HEK293 (cell line): Measurements from ENCODE around the gene TOM1L2.

ENCODE experiments used
- BCL6B ChIP-seq: fragments of 450-650 bp; formaldehyde crosslinking; IDR thresholded peaks from 2 replicates; pipeline ENCODE4 v1.5.1; 2017; ENCODE audit warnings: missing biosample characterization, missing genetic modification characterization
- CTCF ChIP-seq: fragments of 450-650 bp; formaldehyde crosslinking; IDR thresholded peaks from 2 replicates; pipeline ENCODE4 v1.5.1; 2016; ENCODE audit warnings: missing biosample characterization, missing genetic modification characterization
- PRDM1 ChIP-seq: fragments of 450-650 bp; formaldehyde crosslinking; IDR thresholded peaks from 2 replicates; pipeline ENCODE4; 2016; ENCODE audit warnings: missing biosample characterization, missing genetic modification characterization
- TCF7L2 ChIP-seq: IDR thresholded peaks from 2 replicates; pipeline ENCODE4 v1.6.1; 2011; ENCODE audit warnings: low read depth, mild to moderate bottlenecking, inconsistent platforms, low read length, moderate library complexity, borderline replicate concordance
- ZNF404 ChIP-seq: fragments of 450-650 bp; formaldehyde crosslinking; IDR thresholded peaks from 2 replicates; pipeline ENCODE4 v1.5.1; 2017; ENCODE audit warnings: missing biosample characterization, missing genetic modification characterization
- ZNF423 ChIP-seq: fragments of 450-650 bp; formaldehyde crosslinking; IDR thresholded peaks from 2 replicates; pipeline ENCODE4 v1.5.1; 2016; ENCODE audit warnings: missing biosample characterization, missing genetic modification characterization
- ZNF473 ChIP-seq: fragments of 450-650 bp; formaldehyde crosslinking; IDR thresholded peaks from 2 replicates; pipeline ENCODE4 v1.5.1; 2017; ENCODE audit warnings: missing biosample characterization, missing genetic modification characterization
- ZNF518A ChIP-seq: fragments of 450-650 bp; formaldehyde crosslinking; conservative IDR thresholded peaks from 2 replicates; pipeline ENCODE4 v1.5.1; 2016; ENCODE audit warnings: low read depth, missing biosample characterization, missing genetic modification characterization
- ZNF561 ChIP-seq: fragments of 450-650 bp; IDR thresholded peaks from 2 replicates; pipeline ENCODE4 v1.5.1; 2018; ENCODE audit warnings: missing biosample characterization, missing genetic modification characterization, borderline replicate concordance
- ZNF624 ChIP-seq: fragments of 450-650 bp; formaldehyde crosslinking; IDR thresholded peaks from 2 replicates; pipeline ENCODE4 v1.5.1; 2017; ENCODE audit warnings: missing biosample characterization, missing genetic modification characterization
- ZNF645 ChIP-seq: fragments of 450-650 bp; formaldehyde crosslinking; IDR thresholded peaks from 2 replicates; pipeline ENCODE4; 2016; ENCODE audit warnings: missing biosample characterization, missing genetic modification characterization
- ZSCAN30 ChIP-seq: fragments of 450-650 bp; IDR thresholded peaks from 2 replicates; pipeline ENCODE4 v1.5.1; 2018; ENCODE audit warnings: missing biosample characterization, mild to moderate bottlenecking, missing genetic modification characterization, moderate library complexity
- TF ChIP-seq, protein P1 (sequence below): fragments of 450-650 bp; formaldehyde crosslinking; IDR thresholded peaks from 2 replicates; pipeline ENCODE4 v1.5.1; 2016; ENCODE audit warnings: missing biosample characterization, missing genetic modification characterization
- TF ChIP-seq, protein P2 (sequence below): fragments of 450-650 bp; formaldehyde crosslinking; conservative IDR thresholded peaks from 2 replicates; pipeline ENCODE4 v1.5.1; 2016; ENCODE audit warnings: low read depth, missing biosample characterization, missing genetic modification characterization

DNA sequence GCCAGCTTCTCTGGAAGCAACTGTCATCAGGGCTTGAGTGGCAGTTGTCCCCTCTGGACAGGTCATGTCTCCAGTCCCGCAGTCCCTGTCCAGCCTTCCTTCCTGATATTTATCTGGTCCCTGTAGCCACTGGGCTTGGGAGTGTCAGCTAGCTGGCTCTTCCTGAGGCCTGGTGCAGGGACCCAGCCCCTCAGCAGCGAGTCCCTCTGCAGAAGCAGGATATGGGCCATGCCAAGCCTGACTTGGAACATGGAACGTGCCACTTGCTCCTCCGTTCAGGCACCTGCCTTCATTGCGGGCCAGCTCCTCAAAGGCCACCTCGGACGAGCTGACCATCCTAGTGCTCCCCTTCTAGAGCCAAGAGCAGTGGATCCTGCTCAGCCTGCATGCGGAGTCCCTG lies 26.7 kb upstream of the TOM1L2 start:
- TF ChIP-seq ZNF645 (tag by site-specific recombination), result no peak
- TF ChIP-seq ZNF624, result no peak
- TF ChIP-seq CTCF, result no peak
- no peak for TF ChIP-seq BCL6B
- TF ChIP-seq ZSCAN30 (tag by site-specific recombination), result no peak
- no peak for TF ChIP-seq ZNF561 (tag by site-specific recombination)
- TF ChIP-seq ZNF473 (tag by site-specific recombination), result no peak
- no peak for TF ChIP-seq ZNF518A (tag by site-specific recombination)
- no peak for TF ChIP-seq ZNF404 (tag by site-specific recombination)
- TF ChIP-seq TCF7L2, result no peak
- TF ChIP-seq, protein P1, sequence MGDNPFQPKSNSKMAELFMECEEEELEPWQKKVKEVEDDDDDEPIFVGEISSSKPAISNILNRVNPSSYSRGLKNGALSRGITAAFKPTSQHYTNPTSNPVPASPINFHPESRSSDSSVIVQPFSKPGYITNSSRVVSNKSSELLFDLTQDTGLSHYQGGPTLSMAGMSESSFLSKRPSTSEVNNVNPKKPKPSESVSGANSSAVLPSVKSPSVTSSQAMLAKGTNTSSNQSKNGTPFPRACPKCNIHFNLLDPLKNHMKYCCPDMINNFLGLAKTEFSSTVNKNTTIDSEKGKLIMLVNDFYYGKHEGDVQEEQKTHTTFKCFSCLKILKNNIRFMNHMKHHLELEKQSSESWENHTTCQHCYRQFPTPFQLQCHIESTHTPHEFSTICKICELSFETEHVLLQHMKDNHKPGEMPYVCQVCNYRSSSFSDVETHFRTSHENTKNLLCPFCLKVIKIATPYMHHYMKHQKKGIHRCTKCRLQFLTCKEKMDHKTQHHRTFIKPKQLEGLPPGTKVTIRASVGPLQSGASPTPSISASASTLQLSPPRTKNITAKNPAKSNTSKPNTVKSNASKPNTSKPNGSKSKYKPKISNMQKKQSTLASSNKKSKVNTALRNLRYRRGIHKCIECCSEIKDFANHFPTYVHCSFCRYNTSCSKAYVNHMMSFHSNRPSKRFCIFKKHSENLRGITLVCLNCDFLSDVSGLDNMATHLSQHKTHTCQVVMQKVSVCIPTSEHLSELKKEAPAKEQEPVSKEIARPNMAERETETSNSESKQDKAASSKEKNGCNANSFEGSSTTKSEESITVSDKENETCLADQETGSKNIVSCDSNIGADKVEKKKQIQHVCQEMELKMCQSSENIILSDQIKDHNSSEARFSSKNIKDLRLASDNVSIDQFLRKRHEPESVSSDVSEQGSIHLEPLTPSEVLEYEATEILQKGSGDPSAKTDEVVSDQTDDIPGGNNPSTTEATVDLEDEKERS (tag by site-specific recombination), result no peak
- no peak for TF ChIP-seq PRDM1 (tag by site-specific recombination)
- TF ChIP-seq ZNF423, result no peak
- TF ChIP-seq, protein P2, sequence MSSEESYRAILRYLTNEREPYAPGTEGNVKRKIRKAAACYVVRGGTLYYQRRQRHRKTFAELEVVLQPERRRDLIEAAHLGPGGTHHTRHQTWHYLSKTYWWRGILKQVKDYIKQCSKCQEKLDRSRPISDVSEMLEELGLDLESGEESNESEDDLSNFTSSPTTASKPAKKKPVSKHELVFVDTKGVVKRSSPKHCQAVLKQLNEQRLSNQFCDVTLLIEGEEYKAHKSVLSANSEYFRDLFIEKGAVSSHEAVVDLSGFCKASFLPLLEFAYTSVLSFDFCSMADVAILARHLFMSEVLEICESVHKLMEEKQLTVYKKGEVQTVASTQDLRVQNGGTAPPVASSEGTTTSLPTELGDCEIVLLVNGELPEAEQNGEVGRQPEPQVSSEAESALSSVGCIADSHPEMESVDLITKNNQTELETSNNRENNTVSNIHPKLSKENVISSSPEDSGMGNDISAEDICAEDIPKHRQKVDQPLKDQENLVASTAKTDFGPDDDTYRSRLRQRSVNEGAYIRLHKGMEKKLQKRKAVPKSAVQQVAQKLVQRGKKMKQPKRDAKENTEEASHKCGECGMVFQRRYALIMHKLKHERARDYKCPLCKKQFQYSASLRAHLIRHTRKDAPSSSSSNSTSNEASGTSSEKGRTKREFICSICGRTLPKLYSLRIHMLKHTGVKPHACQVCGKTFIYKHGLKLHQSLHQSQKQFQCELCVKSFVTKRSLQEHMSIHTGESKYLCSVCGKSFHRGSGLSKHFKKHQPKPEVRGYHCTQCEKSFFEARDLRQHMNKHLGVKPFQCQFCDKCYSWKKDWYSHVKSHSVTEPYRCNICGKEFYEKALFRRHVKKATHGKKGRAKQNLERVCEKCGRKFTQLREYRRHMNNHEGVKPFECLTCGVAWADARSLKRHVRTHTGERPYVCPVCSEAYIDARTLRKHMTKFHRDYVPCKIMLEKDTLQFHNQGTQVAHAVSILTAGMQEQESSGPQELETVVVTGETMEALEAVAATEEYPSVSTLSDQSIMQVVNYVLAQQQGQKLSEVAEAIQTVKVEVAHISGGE (tag by site-specific recombination), result no peak
